OCI-LY1 (cell line): ENCODE data around the gene NCAPG2.

ENCODE experiments used
- H2AFZ ChIP-seq: fragments of 200-600 bp; sonication (generic), shearing (Covaris generic); 2 replicates; pipeline ENCODE4 v1.6.0; 2014; ENCODE audit warnings: antibody characterized with exemption, mild to moderate bottlenecking, low read length
- H3F3A ChIP-seq: fragments of 200-600 bp; sonication (generic), shearing (Covaris generic); 2 replicates; pipeline ENCODE4 v1.6.0; 2014; ENCODE audit warnings: mild to moderate bottlenecking, antibody characterized with exemption, low read length, moderate library complexity; ENCODE audit not compliant: insufficient read depth
- H3K27ac ChIP-seq: fragments of 200-600 bp; sonication (generic); 2 replicates; pipeline ENCODE4 v1.5.1; 2014; ENCODE audit warnings: low read length, mixed run types, mild to moderate bottlenecking, low read depth; ENCODE audit not compliant: poor library complexity, severe bottlenecking
- H3K27me3 ChIP-seq: fragments of 200-600 bp; sonication (generic); 2 replicates; pipeline ENCODE4 v1.6.0; 2014; ENCODE audit warnings: antibody characterized with exemption, mild to moderate bottlenecking, low read length, moderate library complexity; ENCODE audit not compliant: insufficient read depth
- H3K36me3 ChIP-seq: fragments of 200-600 bp; sonication (generic); 2 replicates; pipeline ENCODE4 v1.6.1; 2014; ENCODE audit warnings: mild to moderate bottlenecking, antibody characterized with exemption, low read length, moderate library complexity, mixed read lengths; ENCODE audit not compliant: insufficient read depth
- H3K4me1 ChIP-seq: fragments of 200-600 bp; sonication (generic); 2 replicates; pipeline ENCODE4 v1.5.1; 2014; ENCODE audit warnings: mild to moderate bottlenecking, low read length, moderate library complexity; ENCODE audit not compliant: insufficient read depth, severe bottlenecking
- H3K4me2 ChIP-seq: fragments of 200-600 bp; sonication (generic), shearing (Covaris generic); 2 replicates; pipeline ENCODE4 v1.6.1; 2014; ENCODE audit warnings: low read length
- H3K4me3 ChIP-seq: fragments of 200-600 bp; sonication (generic); 2 replicates; pipeline ENCODE4 v1.5.1; 2014; ENCODE audit warnings: low read length, low read depth, mild to moderate bottlenecking, mixed read lengths; ENCODE audit not compliant: poor library complexity, severe bottlenecking
- H3K79me2 ChIP-seq: fragments of 200-600 bp; shearing (Covaris generic); 2 replicates; pipeline ENCODE4 v1.6.1; 2016; ENCODE audit warnings: mixed run types, low read length, mixed read lengths; ENCODE audit not compliant: insufficient read depth
- H3K9ac ChIP-seq: fragments of 200-600 bp; sonication (generic), shearing (Covaris generic); 2 replicates; pipeline ENCODE4 v1.6.1; 2014; ENCODE audit warnings: mild to moderate bottlenecking, low read length, mixed read lengths
- H3K9me2 ChIP-seq: fragments of 200-600 bp; sonication (generic), shearing (Covaris generic); 2 replicates; pipeline ENCODE4 v1.6.1; 2014; ENCODE audit warnings: low read depth, mild to moderate bottlenecking, low read length, mixed read lengths
- H3K9me3 ChIP-seq: fragments of 200-600 bp; shearing (Covaris generic); 2 replicates; pipeline ENCODE4 v1.6.1; 2014; ENCODE audit warnings: low read length, mixed read lengths
- H4K20me1 ChIP-seq: fragments of 200-600 bp; sonication (generic), shearing (Covaris generic); 2 replicates; pipeline ENCODE4 v1.6.0; 2016; ENCODE audit warnings: mild to moderate bottlenecking, low read length; ENCODE audit not compliant: insufficient read depth
- CTCF ChIP-seq: fragments of 200-600 bp; sonication (generic), shearing (Covaris generic); IDR thresholded peaks from 2 replicates; pipeline ENCODE4 v1.5.1; 2017; ENCODE audit warnings: mild to moderate bottlenecking, antibody characterized with exemption, low read length, moderate library complexity, mixed read lengths
- EZH2 ChIP-seq: fragments of 200-600 bp; sonication (generic), shearing (Covaris generic); IDR thresholded peaks from 2 replicates; pipeline ENCODE4 v1.8.0; 2017; ENCODE audit warnings: borderline replicate concordance, mixed run types, mild to moderate bottlenecking, antibody characterized with exemption, low read length, moderate library complexity, mixed read lengths

Gene NCAPG2

GRCh38 chr7:158623241-158623640, 81.4 kb downstream of the NCAPG2 start:
- Histone ChIP-seq H3K27ac (no peak overlapping the region), H3K9me2 (no peaks in the 10 kb centered on the region), H3K9me3 (no peaks in the 10 kb centered on the region), H3K79me2 (no peaks in the 10 kb centered on the region), H2AFZ (no peak overlapping the region), H4K20me1 (no peaks in the 10 kb centered on the region), H3K27me3 (no peaks in the 10 kb centered on the region), H3K4me3 (no peak overlapping the region), H3K4me1 (no peaks in the 10 kb centered on the region), H3F3A (no peaks in the 10 kb centered on the region), H3K9ac (no peak overlapping the region), H3K4me2 (no peak overlapping the region), H3K36me3 (peaks cover 43% of the 10 kb centered on the region)
- TF ChIP-seq EZH2: no peak
- no peak for TF ChIP-seq CTCF

- Histone ChIP-seq H3K9ac (no peak overlapping the region), H3K27me3 (no peaks in the 10 kb centered on the region), H3K9me3 (no peaks in the 10 kb centered on the region), H3K4me1 (no peaks in the 10 kb centered on the region), H3K79me2 (no peaks in the 10 kb centered on the region), H3K36me3 (peaks cover 38% of the 10 kb centered on the region; the same call in 1 of the 2 replicates), H3K4me2 (no peak overlapping the region), H3K4me3 (no peak overlapping the region), H3F3A (no peaks in the 10 kb centered on the region), H2AFZ (no peak overlapping the region), H4K20me1 (no peaks in the 10 kb centered on the region), H3K27ac (no peak overlapping the region), H3K9me2 (no peaks in the 10 kb centered on the region)
- TF ChIP-seq EZH2: no peak
- no peak for TF ChIP-seq CTCF
Observed at GRCh38 chr7:158620839-158621441, 83.7 kb downstream of the NCAPG2 start.

- no peaks in the 10 kb centered on the region for H3K9me3 ChIP-seq
- H3K9ac ChIP-seq: no peak overlapping the region
- H2AFZ ChIP-seq: no peak overlapping the region
- H3K27me3 ChIP-seq: no peaks in the 10 kb centered on the region
- TF ChIP-seq EZH2: no peak
- no peak for TF ChIP-seq CTCF
- H3K9me2 ChIP-seq: no peaks in the 10 kb centered on the region
- H3K36me3 ChIP-seq: peaks cover 40% of the 10 kb centered on the region; the same call in 1 of the 2 replicates
- H4K20me1 ChIP-seq: no peaks in the 10 kb centered on the region
- no peak overlapping the region for H3K4me3 ChIP-seq
- H3K27ac ChIP-seq: no peak overlapping the region
- H3F3A ChIP-seq: no peaks in the 10 kb centered on the region
- no peaks in the 10 kb centered on the region for H3K79me2 ChIP-seq
- H3K4me2 ChIP-seq: no peak overlapping the region
- no peaks in the 10 kb centered on the region for H3K4me1 ChIP-seq
Observed at GRCh38 chr7:158620418-158620817, 84.2 kb downstream of the NCAPG2 start.
